Loucy (cell line): Measurements from ENCODE around the gene AGPS.
"Not testable (repeated sequence)": the region's sequence is repeated elsewhere in the genome, so short reads cannot be mapped to it uniquely, and the experiment has no call there.

ENCODE experiments used
- H2AFZ ChIP-seq: fragments of 200-600 bp; sonication (generic); 2 replicates; pipeline ENCODE4 v1.6.0; 2016; ENCODE audit warnings: antibody characterized with exemption, mild to moderate bottlenecking, low read length, moderate library complexity
- H3F3A ChIP-seq: fragments of 200-600 bp; 2 replicates; pipeline ENCODE4 v1.6.0; 2016; ENCODE audit warnings: antibody characterized with exemption, low read depth, mild to moderate bottlenecking
- H3K27me3 ChIP-seq: fragments of 200-600 bp; sonication (generic); 2 replicates; pipeline ENCODE4 v1.6.1; 2014; ENCODE audit warnings: low read length, mild to moderate bottlenecking; ENCODE audit not compliant: insufficient read depth, poor library complexity, severe bottlenecking
- H3K36me3 ChIP-seq: fragments of 200-600 bp; sonication (generic); 2 replicates; pipeline ENCODE4 v1.6.1; 2016; ENCODE audit warnings: low read length; ENCODE audit not compliant: insufficient read depth
- H3K4me1 ChIP-seq: fragments of 200-600 bp; sonication (generic); 2 replicates; pipeline ENCODE4 v1.5.1; 2014; ENCODE audit warnings: low read length, mild to moderate bottlenecking; ENCODE audit not compliant: insufficient read depth, poor library complexity, severe bottlenecking
- H3K4me2 ChIP-seq: fragments of 200-600 bp; sonication (generic); 2 replicates; pipeline ENCODE4 v1.6.0; 2014; ENCODE audit warnings: antibody characterized with exemption, low read length, low read depth, mild to moderate bottlenecking; ENCODE audit not compliant: poor library complexity, severe bottlenecking
- H3K4me3 ChIP-seq: fragments of 200-600 bp; sonication (generic); 2 replicates; pipeline ENCODE4 v1.5.1; 2014; ENCODE audit warnings: low read length, mild to moderate bottlenecking, mixed read lengths; ENCODE audit not compliant: poor library complexity, severe bottlenecking
- H3K79me2 ChIP-seq: fragments of 200-600 bp; sonication (generic); 2 replicates; pipeline ENCODE4 v1.6.1; 2014; ENCODE audit warnings: low read length; ENCODE audit not compliant: insufficient read depth
- H3K9ac ChIP-seq: fragments of 200-600 bp; sonication (generic); 2 replicates; pipeline ENCODE4 v1.6.0; 2014; ENCODE audit warnings: mild to moderate bottlenecking, low read depth, low read length, moderate library complexity; ENCODE audit not compliant: poor library complexity, severe bottlenecking
- H3K9me2 ChIP-seq: fragments of 200-600 bp; sonication (generic); replicated peaks from 2 replicates; pipeline ENCODE4 v1.6.1; 2016; ENCODE audit warnings: low read depth, low read length, mixed read lengths
- H3K9me3 ChIP-seq: fragments of 200-600 bp; sonication (generic); 2 replicates; pipeline ENCODE4 v1.6.1; 2014; ENCODE audit warnings: mild to moderate bottlenecking, antibody characterized with exemption, low read length, low read depth; ENCODE audit not compliant: insufficient read depth
- H4K20me1 ChIP-seq: fragments of 200-600 bp; sonication (generic); 2 replicates; pipeline ENCODE4 v1.6.0; 2014; ENCODE audit warnings: antibody characterized with exemption, low read length, mild to moderate bottlenecking; ENCODE audit not compliant: insufficient read depth, poor library complexity, severe bottlenecking
- EZH2phosphoT487 ChIP-seq: fragments of 200-600 bp; IDR thresholded peaks from 2 replicates; pipeline ENCODE4 v1.6.1; 2018; ENCODE audit warnings: antibody characterized with exemption, mild to moderate bottlenecking, moderate library complexity, borderline replicate concordance
- TF ChIP-seq, protein P1 (sequence below): fragments of 200-600 bp; sonication (generic); conservative IDR thresholded peaks from 2 replicates; pipeline ENCODE4 v1.5.1; 2014; ENCODE audit warnings: mild to moderate bottlenecking, antibody characterized with exemption, low read length

Gene AGPS

DNA sequence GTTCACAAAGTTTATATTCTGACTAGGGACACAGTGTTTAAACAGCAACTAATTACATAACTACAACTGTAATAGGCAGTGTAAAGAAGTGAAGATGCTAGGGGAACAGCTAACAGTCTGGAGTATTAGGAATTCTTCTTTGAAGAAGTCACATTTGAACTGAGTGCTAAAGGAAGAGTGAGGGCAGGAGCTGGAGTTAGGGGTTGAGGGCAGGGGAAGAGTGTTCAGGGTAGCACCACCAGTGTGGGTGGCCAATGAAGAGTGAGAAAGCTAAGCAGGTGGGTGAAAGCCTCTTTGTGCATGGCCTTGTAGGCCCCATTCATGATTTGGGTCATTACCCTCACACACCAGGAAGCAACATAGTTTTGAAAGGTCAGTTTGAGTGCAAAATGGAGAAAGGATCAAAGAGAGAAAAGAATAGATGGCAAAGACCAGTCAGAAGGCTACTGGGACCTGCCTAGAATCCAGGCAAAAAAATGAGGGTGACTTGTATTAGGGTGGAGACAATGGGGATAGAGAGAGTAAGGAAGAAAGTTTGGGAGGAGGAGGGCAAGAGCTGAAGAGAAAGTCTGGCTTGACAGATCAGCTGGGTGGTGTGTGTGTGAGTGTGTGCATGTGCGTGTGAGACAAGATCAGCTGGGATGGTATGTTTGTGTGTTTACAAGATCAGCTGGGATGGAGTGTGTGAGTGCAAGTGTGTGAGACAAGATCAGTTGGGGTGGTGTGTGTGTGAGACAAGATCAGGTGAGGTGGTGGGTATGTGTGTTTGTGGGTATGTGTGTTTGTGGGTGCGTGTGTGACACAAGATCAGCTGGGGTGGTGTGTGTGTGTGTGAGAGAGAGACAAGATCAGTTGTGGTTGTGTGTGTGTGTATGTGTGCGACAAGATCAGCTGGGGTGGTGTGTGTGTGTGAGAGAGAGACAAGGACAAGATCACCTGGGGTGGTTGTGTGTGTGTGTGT is 43.6 kb upstream of the AGPS start:
- Histone ChIP-seq H3K79me2 (no peaks in the 10 kb centered on the region), H3K36me3 (no peaks in the 10 kb centered on the region), H3K4me3 (no peak overlapping the region), H4K20me1 (no peaks in the 10 kb centered on the region), H3F3A (no peaks in the 10 kb centered on the region), H2AFZ (no peak overlapping the region), H3K9ac (no peak overlapping the region), H3K4me1 (no peaks in the 10 kb centered on the region), H3K9me3 (no peaks in the 10 kb centered on the region), H3K27me3 (no peaks in the 10 kb centered on the region), H3K4me2 (no peak overlapping the region), H3K9me2 (no peaks in the 10 kb centered on the region)
- no peak for TF ChIP-seq EZH2phosphoT487
- TF ChIP-seq, protein P1, sequence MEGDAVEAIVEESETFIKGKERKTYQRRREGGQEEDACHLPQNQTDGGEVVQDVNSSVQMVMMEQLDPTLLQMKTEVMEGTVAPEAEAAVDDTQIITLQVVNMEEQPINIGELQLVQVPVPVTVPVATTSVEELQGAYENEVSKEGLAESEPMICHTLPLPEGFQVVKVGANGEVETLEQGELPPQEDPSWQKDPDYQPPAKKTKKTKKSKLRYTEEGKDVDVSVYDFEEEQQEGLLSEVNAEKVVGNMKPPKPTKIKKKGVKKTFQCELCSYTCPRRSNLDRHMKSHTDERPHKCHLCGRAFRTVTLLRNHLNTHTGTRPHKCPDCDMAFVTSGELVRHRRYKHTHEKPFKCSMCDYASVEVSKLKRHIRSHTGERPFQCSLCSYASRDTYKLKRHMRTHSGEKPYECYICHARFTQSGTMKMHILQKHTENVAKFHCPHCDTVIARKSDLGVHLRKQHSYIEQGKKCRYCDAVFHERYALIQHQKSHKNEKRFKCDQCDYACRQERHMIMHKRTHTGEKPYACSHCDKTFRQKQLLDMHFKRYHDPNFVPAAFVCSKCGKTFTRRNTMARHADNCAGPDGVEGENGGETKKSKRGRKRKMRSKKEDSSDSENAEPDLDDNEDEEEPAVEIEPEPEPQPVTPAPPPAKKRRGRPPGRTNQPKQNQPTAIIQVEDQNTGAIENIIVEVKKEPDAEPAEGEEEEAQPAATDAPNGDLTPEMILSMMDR: no peak

DNA sequence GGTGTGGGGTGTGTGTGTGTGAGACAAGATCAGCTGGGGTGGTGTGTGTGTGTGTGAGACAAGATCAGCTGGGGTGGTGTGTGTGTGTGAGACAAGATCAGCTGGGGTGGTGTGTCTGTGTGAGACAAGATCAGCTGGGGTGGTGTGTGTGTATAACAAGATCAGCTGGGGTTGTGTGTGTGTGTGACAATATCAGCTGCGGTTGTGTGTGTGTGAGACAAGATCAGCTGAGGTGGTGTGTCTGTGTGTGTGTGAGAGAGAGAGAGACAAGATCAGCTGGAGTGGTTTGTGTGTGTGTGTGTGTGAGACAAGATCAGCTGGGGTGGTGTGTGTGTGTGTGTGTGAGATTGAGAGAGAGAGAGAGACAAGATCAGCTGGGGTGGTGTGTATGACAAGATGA is 41.9 kb upstream of the AGPS start:
- H3K4me2 ChIP-seq, H3K79me2 ChIP-seq, H3F3A ChIP-seq, H3K9me3 ChIP-seq, H3K4me1 ChIP-seq, H3K4me3 ChIP-seq, H3K9me2 ChIP-seq, H4K20me1 ChIP-seq, H3K27me3 ChIP-seq, H3K9ac ChIP-seq, H2AFZ ChIP-seq, H3K36me3 ChIP-seq: not testable (repeated sequence)

DNA sequence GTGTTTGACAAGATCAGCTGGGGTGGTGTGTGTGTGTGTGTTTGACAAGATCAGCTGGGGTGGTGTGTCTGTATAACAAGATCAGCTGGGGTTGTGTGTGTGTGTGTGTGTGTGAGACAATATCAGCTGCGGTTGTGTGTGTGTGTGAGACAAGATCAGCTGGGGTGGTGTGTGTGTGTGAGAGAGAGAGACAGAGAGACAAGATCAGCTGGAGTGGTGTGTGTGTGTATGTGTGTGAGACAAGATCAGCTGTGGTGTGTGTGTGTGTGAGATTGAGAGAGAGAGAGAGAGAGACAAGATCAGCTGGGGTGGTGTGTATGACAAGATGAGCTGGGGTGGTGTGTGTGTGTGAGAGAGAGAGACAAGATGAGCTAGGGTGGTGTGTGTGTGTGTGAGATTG is 41.5 kb upstream of the AGPS start:
- not testable (repeated sequence) for H3K9me3 ChIP-seq, H3K4me1 ChIP-seq, H3K4me2 ChIP-seq, H2AFZ ChIP-seq, H3K9me2 ChIP-seq, H3K27me3 ChIP-seq, H3K4me3 ChIP-seq, H3F3A ChIP-seq, H3K36me3 ChIP-seq, H3K79me2 ChIP-seq, H3K9ac ChIP-seq, H4K20me1 ChIP-seq

DNA sequence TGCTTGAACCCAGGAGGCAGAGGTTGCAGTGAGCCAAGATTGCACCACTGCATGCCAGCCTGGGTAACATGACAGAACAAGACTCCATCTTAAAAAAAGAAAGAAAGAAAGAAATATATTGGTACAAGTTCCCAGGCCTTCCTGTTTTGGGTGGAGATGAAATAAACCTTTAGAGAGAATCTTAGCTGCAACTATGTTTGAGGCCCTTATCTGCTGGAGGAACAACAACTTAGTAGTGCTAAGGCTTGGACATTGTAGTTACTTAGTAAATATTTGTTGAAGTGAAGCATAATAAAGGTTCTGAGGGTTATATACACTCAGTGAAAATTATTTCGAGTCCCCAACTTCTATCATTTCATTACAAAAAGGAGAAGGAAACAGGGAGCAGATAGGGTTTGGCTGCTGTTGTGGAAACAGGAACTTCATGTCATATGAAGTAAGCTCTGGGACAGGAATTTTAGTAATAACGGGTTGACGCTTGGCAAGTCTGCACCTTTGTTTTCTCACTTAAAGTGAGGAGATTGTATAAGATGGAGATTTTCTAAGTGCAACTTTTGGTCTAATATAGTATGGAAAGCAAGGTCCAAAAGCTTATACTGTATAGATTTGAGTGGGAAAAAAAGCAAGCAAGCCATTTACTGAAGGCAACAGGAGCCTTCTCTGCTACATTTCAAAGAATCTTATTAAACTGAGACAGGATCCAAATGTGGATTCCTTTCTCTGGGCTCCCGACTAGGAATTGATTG is 40.0 kb upstream of the AGPS start:
- Histone ChIP-seq H3K4me3 (no peak overlapping the region), H2AFZ (no peak overlapping the region)

More for the DNA sequence above, 40.0 kb upstream of the AGPS start:
- no peak overlapping the region for H3K4me2 ChIP-seq
- H4K20me1 ChIP-seq: no peaks in the 10 kb centered on the region
- TF ChIP-seq, protein P1: no peak
- no peak for TF ChIP-seq EZH2phosphoT487
- no peaks in the 10 kb centered on the region for H3K79me2 ChIP-seq
- no peak overlapping the region for H3K9ac ChIP-seq
- H3K9me3 ChIP-seq: no peaks in the 10 kb centered on the region
- H3K36me3 ChIP-seq: no peaks in the 10 kb centered on the region
- H3K9me2 ChIP-seq: no peaks in the 10 kb centered on the region
- no peaks in the 10 kb centered on the region for H3K27me3 ChIP-seq
- H3K4me1 ChIP-seq: no peaks in the 10 kb centered on the region
- H3F3A ChIP-seq: no peaks in the 10 kb centered on the region
